Measurements from ENCODE around the gene ADAMTS2. TPM values are rescaled to one million over a fixed set of nuclear protein-coding genes. Genes with fewer than 3 reads are reported as not detected.

Gene ADAMTS2
- total and polyA plus RNA-seq, 2 experiments from 2014 or later: 1.6 to 8.1 TPM

DNA sequence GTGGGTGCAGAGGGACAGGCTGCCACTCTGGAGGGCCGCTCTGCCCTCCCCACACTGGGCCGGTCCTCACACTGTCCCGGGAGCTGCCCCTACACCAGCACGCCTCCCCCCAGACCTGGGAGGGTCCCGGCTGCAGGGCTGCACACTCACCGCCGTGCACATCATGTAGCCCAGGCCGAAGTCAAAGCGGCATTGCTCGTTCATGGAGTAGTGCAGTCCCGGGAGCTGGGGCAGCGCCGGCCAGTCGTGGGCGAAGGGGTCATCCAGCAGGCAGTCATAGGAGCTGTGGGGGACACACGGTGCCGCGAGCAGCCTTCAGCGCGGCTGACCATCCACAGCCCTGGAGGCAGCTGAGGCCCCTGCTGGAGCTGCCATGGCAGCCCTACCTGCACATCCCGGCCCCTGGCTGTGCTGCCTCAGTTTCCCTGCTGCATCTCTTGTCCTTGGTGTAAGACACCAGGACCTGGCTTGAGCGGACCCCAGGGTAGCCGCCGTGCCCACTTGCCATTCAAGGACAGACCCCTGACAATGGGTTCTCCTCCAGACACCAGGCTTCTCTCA, 191.8 kb downstream of the ADAMTS2 start:
- TF ChIP-seq STAT1 (IDR thresholded peaks at IDR 0.05; ENCODE audit: unreplicated experiment) (no peak), NANOG (IDR thresholded peaks at IDR 0.05; ENCODE audit: borderline replicate concordance) (no peak), ETS1 (IDR thresholded peaks at IDR 0.05) (no peak), ZNF114 (CRISPR knock-in tag; IDR thresholded peaks at IDR 0.05) (no peak), EZH2phosphoT487 (IDR thresholded peaks at IDR 0.05; ENCODE audit: unreplicated experiment) (no peak), CREB1 (CRISPR knock-in tag; IDR thresholded peaks at IDR 0.05; ENCODE audit: low read depth) (no peak), POLR2AphosphoS5 (IDR thresholded peaks at IDR 0.05; ENCODE audit: low read depth) (no peak), EZH2 (IDR thresholded peaks at IDR 0.05; ENCODE audit: low read depth, unreplicated experiment) (no peak), ZNF331 (CRISPR knock-in tag; IDR thresholded peaks at IDR 0.05; ENCODE audit: low read depth) (no peak), JUNB (IDR thresholded peaks at IDR 0.05; ENCODE audit: unreplicated experiment) (no peak)
- TF ChIP-seq, protein P1, sequence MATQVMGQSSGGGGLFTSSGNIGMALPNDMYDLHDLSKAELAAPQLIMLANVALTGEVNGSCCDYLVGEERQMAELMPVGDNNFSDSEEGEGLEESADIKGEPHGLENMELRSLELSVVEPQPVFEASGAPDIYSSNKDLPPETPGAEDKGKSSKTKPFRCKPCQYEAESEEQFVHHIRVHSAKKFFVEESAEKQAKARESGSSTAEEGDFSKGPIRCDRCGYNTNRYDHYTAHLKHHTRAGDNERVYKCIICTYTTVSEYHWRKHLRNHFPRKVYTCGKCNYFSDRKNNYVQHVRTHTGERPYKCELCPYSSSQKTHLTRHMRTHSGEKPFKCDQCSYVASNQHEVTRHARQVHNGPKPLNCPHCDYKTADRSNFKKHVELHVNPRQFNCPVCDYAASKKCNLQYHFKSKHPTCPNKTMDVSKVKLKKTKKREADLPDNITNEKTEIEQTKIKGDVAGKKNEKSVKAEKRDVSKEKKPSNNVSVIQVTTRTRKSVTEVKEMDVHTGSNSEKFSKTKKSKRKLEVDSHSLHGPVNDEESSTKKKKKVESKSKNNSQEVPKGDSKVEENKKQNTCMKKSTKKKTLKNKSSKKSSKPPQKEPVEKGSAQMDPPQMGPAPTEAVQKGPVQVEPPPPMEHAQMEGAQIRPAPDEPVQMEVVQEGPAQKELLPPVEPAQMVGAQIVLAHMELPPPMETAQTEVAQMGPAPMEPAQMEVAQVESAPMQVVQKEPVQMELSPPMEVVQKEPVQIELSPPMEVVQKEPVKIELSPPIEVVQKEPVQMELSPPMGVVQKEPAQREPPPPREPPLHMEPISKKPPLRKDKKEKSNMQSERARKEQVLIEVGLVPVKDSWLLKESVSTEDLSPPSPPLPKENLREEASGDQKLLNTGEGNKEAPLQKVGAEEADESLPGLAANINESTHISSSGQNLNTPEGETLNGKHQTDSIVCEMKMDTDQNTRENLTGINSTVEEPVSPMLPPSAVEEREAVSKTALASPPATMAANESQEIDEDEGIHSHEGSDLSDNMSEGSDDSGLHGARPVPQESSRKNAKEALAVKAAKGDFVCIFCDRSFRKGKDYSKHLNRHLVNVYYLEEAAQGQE (IDR thresholded peaks at IDR 0.05; ENCODE audit: unreplicated experiment): no peak
- TF ChIP-seq, protein P2, sequence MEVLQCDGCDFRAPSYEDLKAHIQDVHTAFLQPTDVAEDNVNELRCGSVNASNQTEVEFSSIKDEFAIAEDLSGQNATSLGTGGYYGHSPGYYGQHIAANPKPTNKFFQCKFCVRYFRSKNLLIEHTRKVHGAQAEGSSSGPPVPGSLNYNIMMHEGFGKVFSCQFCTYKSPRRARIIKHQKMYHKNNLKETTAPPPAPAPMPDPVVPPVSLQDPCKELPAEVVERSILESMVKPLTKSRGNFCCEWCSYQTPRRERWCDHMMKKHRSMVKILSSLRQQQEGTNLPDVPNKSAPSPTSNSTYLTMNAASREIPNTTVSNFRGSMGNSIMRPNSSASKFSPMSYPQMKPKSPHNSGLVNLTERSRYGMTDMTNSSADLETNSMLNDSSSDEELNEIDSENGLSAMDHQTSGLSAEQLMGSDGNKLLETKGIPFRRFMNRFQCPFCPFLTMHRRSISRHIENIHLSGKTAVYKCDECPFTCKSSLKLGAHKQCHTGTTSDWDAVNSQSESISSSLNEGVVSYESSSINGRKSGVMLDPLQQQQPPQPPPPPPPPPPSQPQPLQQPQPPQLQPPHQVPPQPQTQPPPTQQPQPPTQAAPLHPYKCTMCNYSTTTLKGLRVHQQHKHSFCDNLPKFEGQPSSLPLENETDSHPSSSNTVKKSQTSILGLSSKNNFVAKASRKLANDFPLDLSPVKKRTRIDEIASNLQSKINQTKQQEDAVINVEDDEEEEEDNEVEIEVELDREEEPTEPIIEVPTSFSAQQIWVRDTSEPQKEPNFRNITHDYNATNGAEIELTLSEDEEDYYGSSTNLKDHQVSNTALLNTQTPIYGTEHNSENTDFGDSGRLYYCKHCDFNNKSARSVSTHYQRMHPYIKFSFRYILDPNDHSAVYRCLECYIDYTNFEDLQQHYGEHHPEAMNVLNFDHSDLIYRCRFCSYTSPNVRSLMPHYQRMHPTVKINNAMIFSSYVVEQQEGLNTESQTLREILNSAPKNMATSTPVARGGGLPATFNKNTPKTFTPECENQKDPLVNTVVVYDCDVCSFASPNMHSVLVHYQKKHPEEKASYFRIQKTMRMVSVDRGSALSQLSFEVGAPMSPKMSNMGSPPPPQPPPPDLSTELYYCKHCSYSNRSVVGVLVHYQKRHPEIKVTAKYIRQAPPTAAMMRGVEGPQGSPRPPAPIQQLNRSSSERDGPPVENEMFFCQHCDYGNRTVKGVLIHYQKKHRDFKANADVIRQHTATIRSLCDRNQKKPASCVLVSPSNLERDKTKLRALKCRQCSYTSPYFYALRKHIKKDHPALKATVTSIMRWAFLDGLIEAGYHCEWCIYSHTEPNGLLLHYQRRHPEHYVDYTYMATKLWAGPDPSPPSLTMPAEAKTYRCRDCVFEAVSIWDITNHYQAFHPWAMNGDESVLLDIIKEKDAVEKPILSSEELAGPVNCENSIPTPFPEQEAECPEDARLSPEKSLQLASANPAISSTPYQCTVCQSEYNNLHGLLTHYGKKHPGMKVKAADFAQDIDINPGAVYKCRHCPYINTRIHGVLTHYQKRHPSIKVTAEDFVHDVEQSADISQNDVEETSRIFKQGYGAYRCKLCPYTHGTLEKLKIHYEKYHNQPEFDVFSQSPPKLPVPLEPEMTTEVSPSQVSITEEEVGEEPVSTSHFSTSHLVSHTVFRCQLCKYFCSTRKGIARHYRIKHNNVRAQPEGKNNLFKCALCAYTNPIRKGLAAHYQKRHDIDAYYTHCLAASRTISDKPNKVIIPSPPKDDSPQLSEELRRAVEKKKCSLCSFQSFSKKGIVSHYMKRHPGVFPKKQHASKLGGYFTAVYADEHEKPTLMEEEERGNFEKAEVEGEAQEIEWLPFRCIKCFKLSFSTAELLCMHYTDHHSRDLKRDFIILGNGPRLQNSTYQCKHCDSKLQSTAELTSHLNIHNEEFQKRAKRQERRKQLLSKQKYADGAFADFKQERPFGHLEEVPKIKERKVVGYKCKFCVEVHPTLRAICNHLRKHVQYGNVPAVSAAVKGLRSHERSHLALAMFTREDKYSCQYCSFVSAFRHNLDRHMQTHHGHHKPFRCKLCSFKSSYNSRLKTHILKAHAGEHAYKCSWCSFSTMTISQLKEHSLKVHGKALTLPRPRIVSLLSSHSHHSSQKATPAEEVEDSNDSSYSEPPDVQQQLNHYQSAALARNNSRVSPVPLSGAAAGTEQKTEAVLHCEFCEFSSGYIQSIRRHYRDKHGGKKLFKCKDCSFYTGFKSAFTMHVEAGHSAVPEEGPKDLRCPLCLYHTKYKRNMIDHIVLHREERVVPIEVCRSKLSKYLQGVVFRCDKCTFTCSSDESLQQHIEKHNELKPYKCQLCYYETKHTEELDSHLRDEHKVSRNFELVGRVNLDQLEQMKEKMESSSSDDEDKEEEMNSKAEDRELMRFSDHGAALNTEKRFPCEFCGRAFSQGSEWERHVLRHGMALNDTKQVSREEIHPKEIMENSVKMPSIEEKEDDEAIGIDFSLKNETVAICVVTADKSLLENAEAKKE (CRISPR knock-in tag; IDR thresholded peaks at IDR 0.05): no peak
- TF ChIP-seq, protein P3, sequence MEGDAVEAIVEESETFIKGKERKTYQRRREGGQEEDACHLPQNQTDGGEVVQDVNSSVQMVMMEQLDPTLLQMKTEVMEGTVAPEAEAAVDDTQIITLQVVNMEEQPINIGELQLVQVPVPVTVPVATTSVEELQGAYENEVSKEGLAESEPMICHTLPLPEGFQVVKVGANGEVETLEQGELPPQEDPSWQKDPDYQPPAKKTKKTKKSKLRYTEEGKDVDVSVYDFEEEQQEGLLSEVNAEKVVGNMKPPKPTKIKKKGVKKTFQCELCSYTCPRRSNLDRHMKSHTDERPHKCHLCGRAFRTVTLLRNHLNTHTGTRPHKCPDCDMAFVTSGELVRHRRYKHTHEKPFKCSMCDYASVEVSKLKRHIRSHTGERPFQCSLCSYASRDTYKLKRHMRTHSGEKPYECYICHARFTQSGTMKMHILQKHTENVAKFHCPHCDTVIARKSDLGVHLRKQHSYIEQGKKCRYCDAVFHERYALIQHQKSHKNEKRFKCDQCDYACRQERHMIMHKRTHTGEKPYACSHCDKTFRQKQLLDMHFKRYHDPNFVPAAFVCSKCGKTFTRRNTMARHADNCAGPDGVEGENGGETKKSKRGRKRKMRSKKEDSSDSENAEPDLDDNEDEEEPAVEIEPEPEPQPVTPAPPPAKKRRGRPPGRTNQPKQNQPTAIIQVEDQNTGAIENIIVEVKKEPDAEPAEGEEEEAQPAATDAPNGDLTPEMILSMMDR (conservative IDR thresholded peaks at IDR 0.05; ENCODE audit: low read depth in 2 of 2): no peak
- ATAC-seq (no peak), DNase-seq (ENCODE audit: low spot score) (no peak)
- H3K36me3 Mint-ChIP-seq (ENCODE audit: low read depth): no peaks in the 10 kb centered on the region; the same call in 2 of the 3 replicates
- no peaks in the 10 kb centered on the region; the same call in 2 of the 3 replicates for H3K4me1 Mint-ChIP-seq
- H3K4me3 ChIP-seq: no peak overlapping the region
- H3K27ac Mint-ChIP-seq: no peak overlapping the region
- no peaks in the 10 kb centered on the region for H4K20me1 ChIP-seq (replicated peaks; ENCODE audit: insufficient read depth)
- H3K4me1 ChIP-seq (ENCODE audit: insufficient read depth): no peaks in the 10 kb centered on the region
- peaks cover 4% of the 10 kb centered on the region for H3K27me3 Mint-ChIP-seq (ENCODE audit: insufficient read depth, low read depth, poor library complexity)
- H3K4me2 ChIP-seq: no peak overlapping the region
- no peaks in the 10 kb centered on the region for H3F3A ChIP-seq (replicated peaks; ENCODE audit: low read depth)
- H3K27me3 ChIP-seq (ENCODE audit: insufficient read depth): no peaks in the 10 kb centered on the region
- peaks cover 4% of the 10 kb centered on the region for H3K9me3 Mint-ChIP-seq
- no peaks in the 10 kb centered on the region for H3K9me2 ChIP-seq (ENCODE audit: insufficient read depth)
- H2AFZ ChIP-seq: no peak overlapping the region
- H3K27ac ChIP-seq (ENCODE audit: low read depth): no peak overlapping the region
- H3K4me3 Mint-ChIP-seq: no peak overlapping the region
- no peaks in the 10 kb centered on the region for H3K79me2 ChIP-seq (replicated peaks; ENCODE audit: insufficient read depth)
- H3K36me3 ChIP-seq (ENCODE audit: insufficient read depth): no peaks in the 10 kb centered on the region

Measured in GM23338 (cell line).